PC-9 (cell line): ENCODE results near the gene INTS7. TPM values are rescaled to one million over a fixed set of nuclear protein-coding genes. Genes with fewer than 3 reads are reported as not detected.

Source experiments
- BruUV-seq: library from RNA; stranded (reverse); fragments of 400-500 nt; replicated peaks from 2 replicates; lab custom pipeline; 2021; lab: Mats Ljungman, UMichigan
- CTCF ChIA-PET: fragments of 300-600 bp; sonication (Branson Sonifier 250); formaldehyde crosslinking; loops from one replicate; lab custom pipeline; 2022; ENCODE audit warnings: antibody characterized with exemption; lab: Charles Lee
- POLR2A ChIA-PET: fragments of 300-600 bp; sonication (Branson Sonifier 250); formaldehyde crosslinking; loops from one replicate; lab custom pipeline; 2022; ENCODE audit warnings: antibody characterized with exemption; ENCODE audit not compliant: unreplicated experiment; lab: Charles Lee
- DNase-seq, 2 experiments: peaks; one replicate each; pipeline versions ENCODE4 v3.0.0 to v3.0.0-alpha.2; 2015 to 2022; ENCODE audit warnings: mixed read lengths in 1 of 2
- H2AFZ ChIP-seq: fragments of 200-600 bp; sonication (generic); 2 replicates; pipeline ENCODE4 v1.8.1; 2017; ENCODE audit warnings: antibody characterized with exemption
- H3F3A ChIP-seq: fragments of 200-600 bp; sonication (generic); 2 replicates; pipeline ENCODE4 v1.8.1; 2017; ENCODE audit warnings: antibody characterized with exemption, mild to moderate bottlenecking, low read depth; ENCODE audit not compliant: insufficient read depth
- H3K27ac ChIP-seq: fragments of 200-600 bp; sonication (generic); 2 replicates; pipeline ENCODE4 v1.6.1; 2016; ENCODE audit warnings: mixed run types
- H3K27me3 ChIP-seq: fragments of 200-600 bp; sonication (generic); 2 replicates; pipeline ENCODE4 v1.6.1; 2016; ENCODE audit warnings: low read depth, mixed run types; ENCODE audit not compliant: insufficient read depth
- H3K36me3 ChIP-seq: fragments of 200-600 bp; sonication (generic); 2 replicates; pipeline ENCODE4 v1.6.1; 2016; ENCODE audit warnings: low read depth, mixed run types
- H3K4me1 ChIP-seq: fragments of 200-600 bp; sonication (generic); replicated peaks from 2 replicates; pipeline ENCODE4 v1.6.1; 2016; ENCODE audit warnings: mixed run types; ENCODE audit not compliant: insufficient read depth
- H3K4me2 ChIP-seq: fragments of 200-600 bp; sonication (generic); 2 replicates; pipeline ENCODE4 v1.6.1; 2017; ENCODE audit warnings: mixed run types
- H3K4me3 ChIP-seq: fragments of 200-600 bp; sonication (generic); 2 replicates; pipeline ENCODE4 v1.6.1; 2016; ENCODE audit warnings: mixed run types
- H3K79me2 ChIP-seq: fragments of 200-600 bp; sonication (generic); 2 replicates; pipeline ENCODE4 v1.6.1; 2017; ENCODE audit warnings: low read depth, mixed run types
- H3K9me2 ChIP-seq: fragments of 200-600 bp; sonication (generic); 2 replicates; pipeline ENCODE4 v1.8.1; 2017; ENCODE audit warnings: mild to moderate bottlenecking; ENCODE audit not compliant: insufficient read depth
- H3K9me3 ChIP-seq: fragments of 200-600 bp; sonication (generic); 2 replicates; pipeline ENCODE4 v1.8.1; 2016; ENCODE audit warnings: low read depth; ENCODE audit not compliant: insufficient read depth
- H4K20me1 ChIP-seq: fragments of 200-600 bp; sonication (generic); 2 replicates; pipeline ENCODE4 v1.8.1; 2017; ENCODE audit not compliant: insufficient read depth
- EZH2 ChIP-seq: fragments of 200-600 bp; sonication (generic); IDR thresholded peaks from 2 replicates; pipeline ENCODE4 v1.8.0; 2017; ENCODE audit warnings: antibody characterized with exemption, low read depth
- intact Hi-C: fragments of 100-400 bp; cut with micrococcal nuclease; formaldehyde crosslinking; loops from one replicate; pipeline ENCODE4 v1.10.0; 2022; ENCODE audit not compliant: unreplicated experiment
- total RNA-seq: library from RNA; stranded (reverse); gene quantifications from 2 replicates; pipeline ENCODE4 v1.2.3, GENCODE V29; 2021
- TF ChIP-seq, protein P1 (sequence below): fragments of 200-600 bp; sonication (generic); conservative IDR thresholded peaks from 2 replicates; pipeline ENCODE4 v1.6.1; 2017; ENCODE audit warnings: mixed run types, antibody characterized with exemption, mild to moderate bottlenecking, moderate library complexity

INTS7 gene
- total RNA-seq, 1 experiment from 2014 or later = 24.7 TPM

DNA sequence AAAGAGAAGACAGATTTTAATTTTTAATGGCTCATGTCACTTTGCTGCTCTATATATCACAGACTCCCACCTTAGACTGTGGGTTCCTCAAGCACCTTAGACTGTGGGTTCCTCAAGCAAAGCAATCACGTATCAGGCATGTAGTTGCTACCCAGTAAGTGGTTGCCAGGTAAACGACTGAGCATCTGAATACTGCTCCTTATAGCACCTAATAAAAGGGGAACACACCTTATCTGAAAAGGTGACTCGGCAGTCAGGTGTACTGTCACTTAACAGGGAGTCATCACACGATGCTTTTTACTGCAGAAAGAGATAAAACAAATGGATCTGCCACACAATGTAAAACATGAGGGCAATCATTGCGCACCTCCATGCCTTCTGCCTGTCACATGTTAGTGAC is 112.3 kb downstream of the INTS7 start:
- POLR2A ChIA-PET = no interaction called here
- no peak overlapping the region for H3K27ac ChIP-seq
- peaks cover 34% of the 10 kb centered on the region for H3K4me1 ChIP-seq
- H3K4me3 ChIP-seq = no peak overlapping the region
- CTCF ChIA-PET = no interaction called here
- H3K4me2 ChIP-seq = no peak overlapping the region
- BruUV-seq = no TSS peak
- TF ChIP-seq, protein P1, sequence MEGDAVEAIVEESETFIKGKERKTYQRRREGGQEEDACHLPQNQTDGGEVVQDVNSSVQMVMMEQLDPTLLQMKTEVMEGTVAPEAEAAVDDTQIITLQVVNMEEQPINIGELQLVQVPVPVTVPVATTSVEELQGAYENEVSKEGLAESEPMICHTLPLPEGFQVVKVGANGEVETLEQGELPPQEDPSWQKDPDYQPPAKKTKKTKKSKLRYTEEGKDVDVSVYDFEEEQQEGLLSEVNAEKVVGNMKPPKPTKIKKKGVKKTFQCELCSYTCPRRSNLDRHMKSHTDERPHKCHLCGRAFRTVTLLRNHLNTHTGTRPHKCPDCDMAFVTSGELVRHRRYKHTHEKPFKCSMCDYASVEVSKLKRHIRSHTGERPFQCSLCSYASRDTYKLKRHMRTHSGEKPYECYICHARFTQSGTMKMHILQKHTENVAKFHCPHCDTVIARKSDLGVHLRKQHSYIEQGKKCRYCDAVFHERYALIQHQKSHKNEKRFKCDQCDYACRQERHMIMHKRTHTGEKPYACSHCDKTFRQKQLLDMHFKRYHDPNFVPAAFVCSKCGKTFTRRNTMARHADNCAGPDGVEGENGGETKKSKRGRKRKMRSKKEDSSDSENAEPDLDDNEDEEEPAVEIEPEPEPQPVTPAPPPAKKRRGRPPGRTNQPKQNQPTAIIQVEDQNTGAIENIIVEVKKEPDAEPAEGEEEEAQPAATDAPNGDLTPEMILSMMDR = no peak
- no peak for TF ChIP-seq EZH2
- H3K27me3 ChIP-seq = no peaks in the 10 kb centered on the region
- H3K79me2 ChIP-seq = no peaks in the 10 kb centered on the region
- peaks cover 15% of the 10 kb centered on the region for H3F3A ChIP-seq
- H4K20me1 ChIP-seq = no peaks in the 10 kb centered on the region
- no peak overlapping the region for H2AFZ ChIP-seq
- intact Hi-C loops = no loop called here
- H3K36me3 ChIP-seq = no peaks in the 10 kb centered on the region
- H3K9me3 ChIP-seq = no peaks in the 10 kb centered on the region
- no peaks in the 10 kb centered on the region for H3K9me2 ChIP-seq
- no peak for DNase-seq

GRCh38 chr1:211921579-211922095 is 113.7 kb downstream of the INTS7 start:
- Histone ChIP-seq H4K20me1 (no peaks in the 10 kb centered on the region), H3K27ac (no peak overlapping the region), H3K4me3 (no peak overlapping the region), H3K9me3 (no peaks in the 10 kb centered on the region), H2AFZ (no peak overlapping the region), H3K79me2 (no peaks in the 10 kb centered on the region), H3K4me1 (peaks cover 32% of the 10 kb centered on the region), H3K4me2 (no peak overlapping the region), H3K9me2 (no peaks in the 10 kb centered on the region), H3K27me3 (no peaks in the 10 kb centered on the region), H3F3A (peaks cover 17% of the 10 kb centered on the region; the same call in 1 of the 2 replicates), H3K36me3 (no peaks in the 10 kb centered on the region)
- no peak for DNase-seq
- intact Hi-C loops = no loop called here
- POLR2A ChIA-PET = interaction anchor here (0.7 kb wide), 1 partner anchor 230 kb away, joined by 4 read pairs; no protein-coding TSS in a partner anchor
- TF ChIP-seq EZH2 = no peak
- TF ChIP-seq, protein P1 = no peak
- BruUV-seq = no TSS peak
- CTCF ChIA-PET = no interaction called here

- Histone ChIP-seq H3K4me1 (peaks cover 36% of the 10 kb centered on the region), H3F3A (peaks cover 17% of the 10 kb centered on the region; the same call in 1 of the 2 replicates), H3K9me2 (no peaks in the 10 kb centered on the region), H2AFZ (no peak overlapping the region), H3K36me3 (no peaks in the 10 kb centered on the region), H3K4me2 (no peak overlapping the region), H3K79me2 (no peaks in the 10 kb centered on the region), H3K27ac (no peak overlapping the region), H3K9me3 (no peaks in the 10 kb centered on the region), H3K4me3 (no peak overlapping the region), H3K27me3 (no peaks in the 10 kb centered on the region), H4K20me1 (no peaks in the 10 kb centered on the region)
- POLR2A ChIA-PET = interaction anchor here (0.7 kb wide), 1 partner anchor 231 kb away, joined by 4 read pairs; no protein-coding TSS in a partner anchor
- BruUV-seq = no TSS peak
- TF ChIP-seq, protein P1 = no peak
- intact Hi-C loops = no loop called here
- DNase-seq = no peak
- CTCF ChIA-PET = no interaction called here
Measured at GRCh38 chr1:211920602-211921226, 114.6 kb downstream of the INTS7 start.
